ENCODE results near the gene SPIRE2. TPM values are rescaled to one million over a fixed set of nuclear protein-coding genes. Genes with fewer than 3 reads are reported as not detected.

The SPIRE2 gene
- total RNA-seq, 2 donors from 2014 or later, result 51.7 to 80.5 TPM

DNA sequence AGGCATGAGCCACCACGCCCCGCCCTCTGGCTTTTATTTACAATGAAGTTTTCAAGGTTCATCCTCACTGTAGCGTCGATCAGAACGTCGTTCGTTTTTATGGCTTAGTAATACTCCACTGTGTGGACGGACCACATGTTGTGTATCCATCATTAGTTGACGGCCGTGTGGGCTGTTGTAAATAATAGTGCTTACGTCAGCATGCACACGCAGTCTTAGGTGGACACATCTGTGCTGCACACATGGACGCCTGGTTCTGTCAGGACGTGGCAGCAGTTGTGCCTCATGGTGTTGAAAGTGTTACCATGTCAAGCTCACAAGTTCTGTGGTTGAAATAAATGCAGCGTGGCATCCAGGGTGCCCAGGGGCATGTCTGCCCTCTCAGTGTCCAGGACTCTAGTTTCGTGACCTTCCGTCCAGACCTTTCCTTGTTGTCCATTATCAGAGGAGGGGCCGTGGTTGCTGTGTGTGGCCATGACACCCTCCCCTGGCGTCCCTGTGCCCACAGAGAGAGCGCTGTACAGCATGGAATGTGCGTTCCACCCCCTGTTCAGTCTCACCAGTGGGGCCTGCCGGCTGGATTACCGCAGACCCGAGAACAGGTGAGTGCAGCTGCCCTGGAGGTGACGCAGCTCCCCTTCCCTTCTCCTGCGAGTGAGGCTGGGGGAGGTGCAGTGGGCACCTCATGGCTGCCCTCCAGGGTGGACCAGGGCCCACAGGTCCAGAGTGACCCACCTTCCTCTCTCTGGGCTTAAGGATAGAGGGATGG, 67.4 kb downstream of the SPIRE2 start:
- Histone ChIP-seq H3K27me3 (no peaks in the 10 kb centered on the region), H3K36me3 (peaks cover 16% of the 10 kb centered on the region), H3K4me1 (no peaks in the 10 kb centered on the region), H3K4me3 (no peak overlapping the region), H3K27ac (no peak overlapping the region), H3K9me3 (no peaks in the 10 kb centered on the region), H3K9ac (ENCODE audit: low read depth in 2 of 2, low read length in 2 of 2) (no peak overlapping the region)
- intact Hi-C loops (cut with DNase I), result no loop called here
- no peak for DNase-seq
- TF ChIP-seq, protein P1, sequence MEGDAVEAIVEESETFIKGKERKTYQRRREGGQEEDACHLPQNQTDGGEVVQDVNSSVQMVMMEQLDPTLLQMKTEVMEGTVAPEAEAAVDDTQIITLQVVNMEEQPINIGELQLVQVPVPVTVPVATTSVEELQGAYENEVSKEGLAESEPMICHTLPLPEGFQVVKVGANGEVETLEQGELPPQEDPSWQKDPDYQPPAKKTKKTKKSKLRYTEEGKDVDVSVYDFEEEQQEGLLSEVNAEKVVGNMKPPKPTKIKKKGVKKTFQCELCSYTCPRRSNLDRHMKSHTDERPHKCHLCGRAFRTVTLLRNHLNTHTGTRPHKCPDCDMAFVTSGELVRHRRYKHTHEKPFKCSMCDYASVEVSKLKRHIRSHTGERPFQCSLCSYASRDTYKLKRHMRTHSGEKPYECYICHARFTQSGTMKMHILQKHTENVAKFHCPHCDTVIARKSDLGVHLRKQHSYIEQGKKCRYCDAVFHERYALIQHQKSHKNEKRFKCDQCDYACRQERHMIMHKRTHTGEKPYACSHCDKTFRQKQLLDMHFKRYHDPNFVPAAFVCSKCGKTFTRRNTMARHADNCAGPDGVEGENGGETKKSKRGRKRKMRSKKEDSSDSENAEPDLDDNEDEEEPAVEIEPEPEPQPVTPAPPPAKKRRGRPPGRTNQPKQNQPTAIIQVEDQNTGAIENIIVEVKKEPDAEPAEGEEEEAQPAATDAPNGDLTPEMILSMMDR (IDR thresholded peaks at IDR 0.05), result no peak

DNA sequence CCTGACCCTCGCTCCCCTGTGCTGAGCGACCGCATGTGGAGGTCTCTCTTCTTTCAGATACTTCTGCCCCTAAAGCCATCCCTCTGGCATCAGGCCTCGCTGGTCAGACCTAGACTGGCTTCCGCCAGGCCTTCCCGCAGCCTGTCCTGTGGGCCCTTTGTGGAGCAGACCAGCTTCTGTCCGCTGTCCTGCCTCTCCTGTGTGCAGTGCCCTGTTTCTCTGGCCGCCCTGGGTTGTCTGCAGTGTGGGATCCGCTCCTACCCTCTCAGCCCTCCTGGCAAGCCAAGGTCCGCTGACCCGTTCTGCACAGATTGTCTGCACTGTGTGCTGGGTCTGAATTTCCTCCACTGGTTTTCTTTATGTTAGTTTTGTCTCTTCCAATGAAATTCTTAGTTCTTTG, 68.9 kb downstream of the SPIRE2 start:
- H3K9ac ChIP-seq (ENCODE audit: low read depth in 2 of 2, low read length in 2 of 2), result no peak overlapping the region
- TF ChIP-seq, protein P1 (IDR thresholded peaks at IDR 0.05), result no peak
- H3K9me3 ChIP-seq, result no peaks in the 10 kb centered on the region
- no peaks in the 10 kb centered on the region for H3K4me1 ChIP-seq
- peaks cover 15% of the 10 kb centered on the region for H3K36me3 ChIP-seq
- no peak overlapping the region for H3K4me3 ChIP-seq
- H3K27me3 ChIP-seq, result no peaks in the 10 kb centered on the region
- intact Hi-C loops (cut with DNase I), result no loop called here
- DNase-seq, result no peak
- H3K27ac ChIP-seq, result no peak overlapping the region

DNA sequence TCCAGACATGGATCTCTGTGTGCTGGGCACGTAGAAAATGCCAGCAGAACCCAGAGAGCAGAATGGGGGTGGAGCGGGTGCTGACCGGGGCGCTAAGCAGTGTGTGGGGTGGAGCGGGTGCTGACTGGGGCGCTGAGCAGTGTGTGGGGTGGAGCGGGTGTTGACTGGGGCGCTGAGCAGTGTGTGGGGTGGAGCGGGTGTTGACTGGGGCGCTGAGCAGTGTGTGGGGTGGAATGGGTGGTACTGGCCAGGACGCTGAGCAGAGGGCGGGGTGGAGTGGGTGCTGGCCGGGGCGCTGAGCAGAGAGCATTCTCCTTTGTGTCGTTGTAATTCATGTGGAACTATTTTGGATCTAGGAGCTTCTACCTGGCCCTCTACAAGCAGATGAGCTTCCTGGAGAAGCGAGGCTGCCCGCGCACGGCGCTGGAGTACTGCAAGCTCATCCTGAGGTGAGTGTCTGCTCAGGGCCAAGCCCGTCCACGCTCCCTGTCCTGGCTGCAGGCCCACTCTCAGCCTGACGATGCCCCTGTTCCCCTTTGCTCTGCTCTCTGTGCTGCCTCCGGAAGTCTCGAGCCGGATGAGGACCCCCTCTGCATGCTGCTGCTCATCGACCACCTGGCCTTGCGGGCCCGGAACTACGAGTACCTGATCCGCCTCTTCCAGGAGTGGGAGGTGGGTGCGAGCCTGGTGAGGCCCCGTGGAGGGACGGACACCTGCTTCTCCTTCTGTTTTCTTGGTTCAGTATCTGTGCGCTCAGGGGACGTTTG, 70.1 kb downstream of the SPIRE2 start:
- H3K4me1 ChIP-seq, result no peaks in the 10 kb centered on the region
- H3K36me3 ChIP-seq, result peaks cover 6% of the 10 kb centered on the region
- no peaks in the 10 kb centered on the region for H3K9me3 ChIP-seq
- no peak for DNase-seq
- no peak overlapping the region for H3K9ac ChIP-seq (ENCODE audit: low read depth in 2 of 2, low read length in 2 of 2)
- intact Hi-C loops (cut with DNase I), result no loop called here
- H3K27me3 ChIP-seq, result no peaks in the 10 kb centered on the region
- H3K4me3 ChIP-seq, result no peak overlapping the region
- TF ChIP-seq, protein P1 (IDR thresholded peaks at IDR 0.05), result no peak
- H3K27ac ChIP-seq, result no peak overlapping the region

DNA sequence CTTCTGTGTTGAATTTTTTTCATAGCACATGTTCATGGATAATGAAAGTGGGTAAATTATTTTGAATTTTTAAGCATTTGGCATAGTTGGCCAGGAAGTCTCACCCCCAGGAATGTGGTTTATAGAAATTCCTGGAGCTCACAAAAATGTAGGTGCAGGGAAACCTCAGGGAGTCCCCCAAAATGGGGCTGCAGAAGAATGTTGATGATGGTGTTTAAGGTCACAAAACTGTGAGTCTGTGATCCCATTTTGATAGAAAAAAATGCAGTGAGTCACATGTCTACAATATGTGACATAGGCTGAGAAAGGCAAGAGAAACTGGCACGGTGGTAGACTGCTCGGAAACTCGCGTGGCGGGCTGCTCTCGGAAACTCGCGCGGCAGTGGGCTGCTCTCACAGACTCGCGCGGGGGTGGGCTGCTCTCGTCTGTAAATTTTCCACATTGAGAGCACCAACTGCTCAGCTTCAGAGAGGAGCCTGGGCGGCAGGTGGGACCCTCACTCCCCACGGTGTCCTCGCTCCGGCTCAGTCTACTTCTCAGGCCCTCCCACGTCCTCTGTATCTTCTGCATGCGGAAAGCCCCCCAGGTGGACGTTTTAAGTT, 71.7 kb downstream of the SPIRE2 start:
- Histone ChIP-seq H3K36me3 (peaks cover 6% of the 10 kb centered on the region), H3K4me1 (no peaks in the 10 kb centered on the region), H3K4me3 (no peak overlapping the region), H3K9ac (ENCODE audit: low read depth in 2 of 2, low read length in 2 of 2) (no peak overlapping the region), H3K27me3 (no peaks in the 10 kb centered on the region), H3K27ac (no peak overlapping the region), H3K9me3 (no peaks in the 10 kb centered on the region)
- DNase-seq, result no peak
- intact Hi-C loops (cut with DNase I), result no loop called here
- TF ChIP-seq, protein P1 (IDR thresholded peaks at IDR 0.05), result no peak

DNA sequence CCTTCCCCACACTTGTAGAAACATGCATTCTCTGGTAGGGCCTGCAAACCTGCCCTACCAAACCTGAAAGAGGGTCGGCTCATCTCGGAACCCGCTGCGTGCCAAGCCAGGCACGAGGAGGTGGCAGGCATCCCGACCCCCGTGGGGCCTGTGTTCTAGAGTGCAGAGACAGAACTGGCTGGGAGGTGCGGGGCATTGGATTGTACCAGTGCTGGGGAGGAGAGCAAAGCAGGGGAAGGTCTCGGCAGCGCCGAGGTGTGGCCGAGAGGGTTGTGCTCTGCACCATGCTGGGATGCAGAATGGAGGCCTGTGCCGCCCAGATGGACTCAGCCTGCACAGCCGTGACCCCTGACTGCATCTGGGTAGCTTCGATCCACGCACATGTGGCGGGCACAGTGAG, 72.6 kb downstream of the SPIRE2 start:
- TF ChIP-seq, protein P1 (IDR thresholded peaks at IDR 0.05), result no peak
- intact Hi-C loops (cut with DNase I), result no loop called here
- no peaks in the 10 kb centered on the region for H3K27me3 ChIP-seq
- H3K9ac ChIP-seq (ENCODE audit: low read depth in 2 of 2, low read length in 2 of 2), result no peak overlapping the region
- H3K27ac ChIP-seq, result no peak overlapping the region
- no peaks in the 10 kb centered on the region for H3K9me3 ChIP-seq
- H3K4me1 ChIP-seq, result no peaks in the 10 kb centered on the region
- DNase-seq, result no peak
- H3K4me3 ChIP-seq, result no peak overlapping the region
- peaks cover 6% of the 10 kb centered on the region for H3K36me3 ChIP-seq
